HG02759 (cell line): ENCODE measurements around the gene RPL19.

Experiments
- ATAC-seq: cut with Tn5 transposase; IDR thresholded peaks from one replicate; pipeline ENCODE4 v1.9.1; 2021; ENCODE audit warnings: mild to moderate bottlenecking, moderate library complexity; ENCODE audit not compliant: unreplicated experiment

The RPL19 gene

DNA sequence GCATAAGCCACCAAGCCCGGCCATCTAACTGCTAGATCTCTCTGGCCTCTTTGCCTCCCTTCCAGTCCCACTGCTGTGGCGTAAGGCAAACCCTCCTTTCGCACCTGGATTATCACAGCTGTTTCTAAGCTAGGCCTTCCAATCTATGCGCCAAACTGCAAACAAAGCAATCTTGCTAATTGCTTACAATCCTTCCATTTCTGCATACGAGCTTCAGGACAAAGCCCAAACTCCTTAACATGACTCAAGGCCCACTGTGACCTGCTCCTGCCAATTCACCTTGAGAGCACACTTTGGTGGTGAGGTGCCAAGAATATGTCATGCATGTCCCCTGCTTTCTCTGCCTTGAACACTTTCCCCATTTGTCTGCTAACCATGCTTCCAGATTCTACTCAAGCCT, 28.1 kb upstream of the RPL19 start:
- no peak for ATAC-seq

DNA sequence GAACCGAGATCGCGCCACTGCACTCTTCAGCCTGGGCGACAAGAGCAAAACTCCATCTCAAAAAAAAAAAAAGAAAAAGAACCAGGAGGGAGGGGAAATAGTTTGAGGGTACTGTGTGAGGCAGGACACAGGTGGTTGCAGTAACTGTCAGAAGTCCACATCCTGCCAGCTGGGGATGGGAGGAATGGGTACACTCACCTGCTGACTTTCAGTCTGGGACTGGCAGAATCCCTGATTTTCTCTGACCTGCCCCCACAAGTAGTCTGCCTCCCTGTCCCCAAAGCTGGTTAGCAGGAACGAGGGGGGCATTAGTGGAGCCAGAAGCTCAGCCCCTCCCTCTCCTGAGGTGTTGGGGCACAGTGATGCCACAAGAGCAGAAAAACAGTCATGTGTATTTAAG, 27.0 kb upstream of the RPL19 start:
- ATAC-seq: no peak

DNA sequence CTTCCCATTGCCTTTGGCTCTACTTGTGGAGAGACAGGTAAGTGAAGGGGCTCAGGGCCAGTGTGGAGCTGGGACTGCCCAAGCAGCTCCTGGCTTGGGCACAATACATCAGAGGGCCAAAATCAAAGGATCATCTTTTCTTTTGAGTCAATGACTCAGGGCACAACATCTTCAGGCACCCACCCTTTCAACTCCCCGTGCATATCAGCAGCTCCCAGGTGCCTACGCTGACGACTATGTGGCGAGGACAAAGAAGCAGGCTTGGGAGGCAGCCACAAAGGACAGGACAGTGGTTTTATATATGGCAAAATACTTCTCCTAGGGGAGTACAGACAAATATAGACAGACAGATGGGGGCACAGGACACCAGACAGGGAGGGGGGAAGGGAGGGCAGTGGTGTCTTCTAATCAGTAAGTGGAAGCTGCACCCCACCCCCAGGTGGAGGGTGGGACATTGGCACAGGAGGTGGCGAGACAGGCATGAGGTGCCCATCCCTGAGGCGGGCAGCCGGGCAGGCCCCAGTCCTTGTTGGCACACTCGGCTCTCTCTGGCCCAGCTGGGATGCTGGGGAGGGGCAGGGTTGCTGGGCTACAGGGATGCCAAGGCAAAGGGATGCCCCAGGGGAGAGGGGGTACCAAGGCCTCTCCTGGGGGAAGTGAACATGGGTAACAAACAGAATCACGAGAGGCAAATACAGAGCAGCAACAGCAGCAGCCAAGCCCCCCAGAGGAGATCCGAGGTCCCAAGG, 26.4 kb upstream of the RPL19 start:
- ATAC-seq: no peak

DNA sequence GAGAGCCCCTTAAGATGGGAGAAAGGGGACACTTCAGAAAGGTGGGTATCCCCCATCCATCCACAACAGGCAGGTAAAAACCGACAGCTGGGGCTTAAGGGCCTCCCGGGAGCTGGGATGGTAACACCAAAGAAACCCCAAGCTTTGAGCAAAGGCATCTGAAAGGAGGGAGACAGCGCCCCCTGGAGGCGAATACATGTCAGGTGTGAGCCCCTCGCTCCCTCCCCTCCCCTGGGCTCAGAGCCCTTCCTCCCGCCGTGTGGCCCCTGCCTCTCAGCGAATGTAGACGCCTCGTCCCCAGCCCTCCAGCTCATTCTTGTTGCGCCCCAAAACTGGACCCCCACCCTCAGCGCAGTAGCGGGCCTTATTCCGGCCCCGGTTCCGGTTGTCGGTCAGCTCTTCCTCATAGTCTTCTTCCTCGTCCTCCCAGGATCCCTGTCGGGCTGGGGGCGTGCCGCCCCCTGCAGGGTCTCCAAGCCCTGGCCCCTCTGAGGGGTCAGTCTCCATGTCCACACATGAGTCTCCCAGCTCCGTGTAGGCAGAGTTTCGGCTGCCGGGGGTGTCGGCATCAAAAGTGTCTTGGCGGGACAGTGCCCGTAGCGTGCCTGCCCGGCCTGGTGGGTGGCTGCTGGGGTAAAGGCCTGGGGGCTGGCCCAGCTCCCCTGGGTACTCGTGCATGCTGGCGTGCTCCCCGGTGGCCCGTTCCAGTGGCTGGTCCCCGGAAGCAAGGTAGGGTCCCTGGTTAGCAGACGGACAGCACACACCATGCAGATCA, 25.0 kb upstream of the RPL19 start:
- no peak for ATAC-seq

DNA sequence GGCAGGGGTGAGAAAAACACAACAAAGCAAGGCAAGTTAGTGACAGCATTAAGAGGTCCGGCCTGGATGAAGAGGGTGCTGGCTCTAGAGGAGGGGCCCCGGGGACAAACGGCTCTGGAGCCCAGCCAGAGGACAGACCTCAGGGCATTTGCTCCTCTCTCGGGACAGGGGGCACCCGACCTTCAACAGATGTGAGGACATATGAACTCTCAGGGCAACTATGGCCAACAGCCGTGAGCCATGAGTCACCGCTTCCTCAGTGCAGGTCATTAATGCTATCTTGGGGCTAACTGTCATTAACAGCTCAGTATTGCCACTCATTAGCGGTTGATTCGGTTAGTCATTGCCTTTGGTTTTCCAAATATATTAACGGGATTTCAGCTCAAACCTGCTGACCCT, 24.4 kb upstream of the RPL19 start:
- no peak for ATAC-seq

DNA sequence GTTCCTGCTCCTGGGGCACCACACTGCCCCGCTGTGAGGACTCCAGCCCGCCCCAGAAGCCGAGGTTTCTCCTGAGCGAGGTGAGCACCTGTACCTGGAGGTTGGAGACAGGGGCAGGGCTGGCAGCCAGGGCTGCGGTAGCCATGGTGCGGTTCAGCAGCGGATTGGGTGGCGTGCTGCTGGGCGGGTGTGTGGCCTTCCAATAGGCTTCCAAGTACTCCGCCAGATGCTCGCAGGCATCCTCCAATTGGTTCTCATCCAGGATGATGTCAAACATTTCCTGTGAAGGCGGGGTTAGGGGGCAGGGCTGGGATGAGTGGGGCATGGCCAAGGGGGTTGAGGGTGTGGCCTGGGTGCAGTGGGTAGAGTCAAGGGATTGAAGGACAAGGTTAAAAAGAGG, 22.8 kb upstream of the RPL19 start:
- no peak for ATAC-seq

DNA sequence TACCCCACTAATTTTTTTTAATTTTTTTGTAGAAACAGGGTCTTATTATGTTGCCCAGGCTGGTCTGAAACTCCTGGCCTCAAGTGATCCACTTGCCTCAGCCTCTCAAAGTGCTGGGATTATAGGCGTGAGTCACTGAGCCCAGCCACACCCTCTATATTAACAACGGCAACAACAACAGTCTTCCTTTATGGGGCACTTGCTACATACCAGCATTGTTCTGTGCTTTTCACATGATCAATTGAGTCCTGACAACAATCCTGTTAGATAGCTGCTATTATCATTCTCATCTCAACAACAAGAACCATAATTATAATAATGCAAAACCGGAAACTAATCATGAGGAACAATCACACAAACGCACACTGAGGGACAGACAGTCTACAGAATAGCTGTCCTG, 21.5 kb upstream of the RPL19 start:
- no peak for ATAC-seq

DNA sequence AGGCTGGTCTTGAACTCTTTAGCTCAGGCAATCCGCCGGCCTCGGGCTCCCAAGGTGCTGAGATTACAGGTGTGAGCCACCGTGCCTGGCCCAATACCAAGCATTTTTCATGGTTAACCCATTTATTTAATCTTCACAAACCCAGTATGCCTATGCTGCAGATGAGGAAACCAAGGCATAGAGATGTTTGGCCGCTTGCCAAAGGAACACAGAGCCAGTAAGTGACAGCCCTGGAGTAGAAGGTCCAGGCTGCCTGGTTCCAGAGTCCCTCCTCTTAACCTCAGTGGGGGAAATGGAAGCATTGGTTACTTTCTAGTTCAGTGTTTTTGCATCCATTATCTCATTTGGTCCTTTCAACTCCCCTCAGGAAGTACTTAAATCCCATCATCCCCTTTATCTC, 18.8 kb upstream of the RPL19 start:
- no peak for ATAC-seq

DNA sequence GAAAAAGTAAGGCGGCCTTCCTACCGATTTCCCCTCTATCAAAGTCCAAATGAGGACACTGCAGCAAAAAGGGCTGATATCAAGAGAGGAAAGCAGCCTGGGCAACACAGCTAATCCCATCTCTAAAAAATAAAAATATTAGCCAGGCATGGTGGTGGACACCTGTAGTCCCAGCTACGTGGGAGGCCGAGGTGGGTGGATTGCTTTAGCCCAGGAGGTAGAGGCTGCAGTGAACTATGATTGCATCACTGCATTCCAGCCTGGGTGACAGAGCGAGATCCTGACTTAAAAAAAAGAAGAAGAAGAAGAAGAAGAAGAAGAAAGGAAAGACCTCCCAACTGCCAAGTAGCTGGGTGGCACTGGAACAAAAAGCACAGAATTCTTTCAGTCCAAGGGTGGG, 17.0 kb upstream of the RPL19 start:
- ATAC-seq: no peak

DNA sequence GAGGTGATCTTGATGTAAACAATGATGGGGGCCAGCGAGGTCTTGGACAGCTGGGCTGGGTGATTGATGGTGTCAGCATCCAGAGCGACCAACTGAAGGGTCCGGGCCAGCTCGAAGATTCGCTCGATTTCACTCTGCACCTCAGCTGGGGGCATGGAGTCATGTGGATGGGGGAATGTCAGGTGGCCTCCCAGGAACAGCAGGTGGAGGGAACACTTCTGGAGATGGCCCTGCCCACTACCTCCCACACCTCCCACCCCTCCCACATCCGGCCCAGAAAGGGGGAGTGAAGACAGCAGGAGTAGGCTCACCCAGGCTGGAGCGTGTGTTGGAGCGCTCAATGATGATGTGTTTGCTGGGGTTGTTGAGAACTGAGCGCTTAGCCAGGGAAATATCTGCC, 16.4 kb upstream of the RPL19 start:
- ATAC-seq: no peak

DNA sequence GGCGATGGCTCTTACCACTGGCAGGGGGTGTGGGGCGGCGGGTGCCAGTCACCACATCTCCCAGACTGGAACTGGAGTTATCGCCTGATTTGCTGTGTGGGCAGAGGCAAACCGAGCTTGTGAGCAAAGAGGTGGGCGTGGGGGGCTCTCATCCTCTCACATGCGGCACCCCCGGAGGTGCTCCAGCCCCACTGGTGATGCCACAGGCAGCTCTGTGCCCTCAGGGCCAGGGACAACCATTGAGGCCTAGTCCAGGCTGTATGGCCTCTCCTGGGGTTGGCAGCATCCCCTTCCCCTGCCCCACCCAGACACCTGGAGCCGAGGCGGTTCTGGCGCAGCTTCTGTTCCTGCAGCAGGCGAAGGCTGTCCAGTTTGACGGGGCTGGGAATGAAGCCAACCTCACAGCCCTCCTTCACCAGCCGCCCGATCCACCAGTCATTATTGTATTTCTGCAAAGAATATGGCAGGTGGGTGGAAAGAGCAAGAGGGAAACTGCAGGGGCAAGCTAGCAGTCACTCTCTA, 13.5 kb upstream of the RPL19 start:
- ATAC-seq: no peak

DNA sequence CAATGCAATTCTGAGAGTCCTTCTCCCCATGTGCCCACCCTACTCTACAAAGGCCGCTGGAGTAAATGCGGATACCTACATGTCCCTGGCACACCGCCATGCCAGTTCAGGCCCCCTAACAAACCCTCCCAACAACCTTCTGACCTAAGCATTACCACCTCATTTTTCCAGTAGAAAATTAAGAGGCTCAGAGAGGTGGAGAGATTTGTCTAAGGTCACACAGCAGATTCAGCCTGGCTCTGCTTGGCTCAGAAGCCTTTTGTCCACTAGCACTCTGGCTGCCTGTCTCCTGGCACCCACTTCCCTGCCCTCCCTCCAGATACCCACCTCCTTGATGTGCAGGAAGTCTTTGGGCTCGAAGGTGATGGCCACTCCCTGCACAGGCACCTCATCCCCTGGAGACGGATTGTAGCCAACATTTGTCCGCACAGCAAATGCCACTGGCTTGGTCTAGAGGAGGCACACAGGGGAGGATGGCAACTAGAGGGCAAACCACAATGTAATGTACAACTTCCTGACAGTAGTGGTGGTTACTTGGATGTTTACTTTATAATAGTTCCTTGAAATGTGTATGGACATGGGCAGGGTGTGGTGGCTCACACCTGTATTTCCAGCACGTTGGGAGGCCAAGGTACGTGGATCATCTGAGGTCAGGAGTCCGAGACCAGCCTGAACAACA, 12.8 kb upstream of the RPL19 start:
- no peak for ATAC-seq

DNA sequence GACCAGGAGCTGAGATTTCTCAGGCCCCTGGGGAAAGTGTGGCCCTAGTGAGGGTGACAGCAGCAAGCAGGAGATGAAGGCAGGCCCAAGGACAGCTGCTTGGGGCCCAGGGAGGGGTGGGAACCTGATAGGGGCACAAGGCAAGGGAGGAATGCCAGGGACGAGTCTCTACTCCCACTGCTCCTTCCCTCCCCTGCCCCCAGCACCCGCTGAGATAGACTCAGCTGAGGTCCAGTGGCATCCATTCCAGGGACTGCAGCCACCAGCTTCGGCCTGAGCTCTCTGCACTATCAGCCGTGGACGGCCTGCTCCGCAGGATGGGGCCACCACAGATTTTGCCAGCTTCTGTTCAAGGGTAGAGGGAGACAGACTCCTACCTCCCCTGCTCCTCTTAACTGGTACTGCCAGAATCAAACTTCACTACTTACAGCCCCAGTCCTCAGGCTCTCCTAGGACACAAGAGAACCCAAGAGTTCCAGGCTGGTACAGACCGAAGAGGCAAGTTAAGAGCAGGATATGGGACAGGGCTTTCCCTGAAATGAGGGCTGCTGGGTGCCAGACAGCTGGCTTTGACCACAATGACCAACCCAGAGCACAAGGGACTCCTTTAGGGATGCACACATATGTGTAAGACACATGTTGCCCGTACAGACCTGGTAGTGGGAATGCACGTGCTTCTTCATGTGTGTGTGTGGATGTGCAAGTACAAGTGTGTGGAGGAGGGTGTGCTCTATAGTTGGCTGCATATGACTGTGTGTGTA, 8.2 kb upstream of the RPL19 start:
- no peak for ATAC-seq

DNA sequence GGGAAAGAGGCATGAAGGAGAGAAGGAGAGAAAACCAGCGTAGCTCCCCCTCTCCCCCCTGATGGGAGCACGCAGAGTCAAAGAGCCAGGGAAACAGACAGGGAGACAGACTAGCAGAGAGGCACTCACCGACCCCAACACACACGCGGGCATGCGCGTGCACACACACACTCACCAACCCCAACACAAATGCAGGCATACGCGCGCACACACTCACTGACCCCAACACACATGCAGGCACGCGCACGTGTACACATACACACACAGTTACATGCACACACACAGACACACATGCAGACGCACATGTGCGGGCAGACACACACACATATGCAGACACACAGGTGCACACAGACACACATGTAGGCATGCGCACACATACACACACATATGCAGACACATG, 7.2 kb upstream of the RPL19 start:
- no peak for ATAC-seq

DNA sequence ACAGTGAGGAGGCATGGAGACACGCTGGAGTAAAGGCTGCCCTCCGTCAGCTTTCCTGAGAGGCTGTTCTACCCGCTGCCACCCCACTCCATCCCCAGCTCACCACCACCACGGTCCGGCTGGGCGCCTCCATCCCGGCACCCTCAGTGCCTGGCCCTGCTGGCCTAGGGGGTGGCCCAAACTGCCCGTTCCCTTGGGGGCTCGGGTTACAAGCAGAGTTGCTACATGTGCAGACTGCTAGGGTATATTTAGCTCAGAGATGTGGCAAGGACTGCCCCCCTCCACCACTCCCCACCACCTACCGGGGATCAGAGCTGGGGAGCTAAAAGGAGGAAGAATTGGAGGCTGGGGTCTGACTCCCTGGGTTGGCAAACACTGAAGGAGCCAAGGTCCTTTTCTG, 6.7 kb upstream of the RPL19 start:
- no peak for ATAC-seq

DNA sequence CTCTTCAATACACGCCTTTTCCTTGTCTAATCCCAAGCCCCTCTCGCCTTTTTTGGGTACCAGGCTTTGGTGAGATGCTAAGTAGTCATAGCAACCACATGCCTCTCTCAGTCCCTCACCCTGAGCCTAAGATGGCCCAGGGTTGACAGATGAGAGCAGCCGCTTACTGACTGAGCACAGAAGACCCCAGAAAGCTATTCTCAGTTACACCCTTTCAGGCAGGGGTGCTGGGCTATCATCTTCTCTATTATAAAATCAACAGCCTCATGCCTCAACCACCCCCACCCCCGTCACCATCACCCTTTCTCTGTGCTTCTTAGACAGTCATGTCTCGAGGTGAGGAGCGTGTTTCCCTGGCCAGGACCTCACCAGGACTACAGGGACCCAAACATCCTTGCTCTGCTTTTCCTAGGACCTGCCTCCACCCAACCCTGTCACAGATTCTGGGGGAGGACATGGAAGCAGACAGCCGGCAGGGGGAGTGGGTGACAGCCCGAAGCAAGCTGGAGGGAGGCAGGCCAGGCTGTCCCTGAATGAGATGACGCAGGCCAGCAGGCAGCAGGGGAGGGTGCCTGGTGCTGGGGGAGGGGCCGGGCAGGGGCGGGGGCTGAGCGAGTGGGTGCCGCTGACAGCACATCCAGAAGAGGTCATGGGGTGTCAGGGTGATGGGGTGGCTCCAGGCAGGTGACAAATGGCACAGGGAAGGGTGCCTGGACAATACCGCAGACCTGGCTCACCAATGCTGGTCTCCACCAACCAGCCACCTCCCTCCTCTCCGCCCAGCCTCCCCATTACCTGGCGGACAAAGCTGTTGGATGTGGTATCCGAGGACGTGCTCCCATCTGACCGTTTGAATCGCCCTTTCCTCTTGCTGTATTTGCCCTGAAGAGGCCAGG, 5.7 kb upstream of the RPL19 start:
- no peak for ATAC-seq

DNA sequence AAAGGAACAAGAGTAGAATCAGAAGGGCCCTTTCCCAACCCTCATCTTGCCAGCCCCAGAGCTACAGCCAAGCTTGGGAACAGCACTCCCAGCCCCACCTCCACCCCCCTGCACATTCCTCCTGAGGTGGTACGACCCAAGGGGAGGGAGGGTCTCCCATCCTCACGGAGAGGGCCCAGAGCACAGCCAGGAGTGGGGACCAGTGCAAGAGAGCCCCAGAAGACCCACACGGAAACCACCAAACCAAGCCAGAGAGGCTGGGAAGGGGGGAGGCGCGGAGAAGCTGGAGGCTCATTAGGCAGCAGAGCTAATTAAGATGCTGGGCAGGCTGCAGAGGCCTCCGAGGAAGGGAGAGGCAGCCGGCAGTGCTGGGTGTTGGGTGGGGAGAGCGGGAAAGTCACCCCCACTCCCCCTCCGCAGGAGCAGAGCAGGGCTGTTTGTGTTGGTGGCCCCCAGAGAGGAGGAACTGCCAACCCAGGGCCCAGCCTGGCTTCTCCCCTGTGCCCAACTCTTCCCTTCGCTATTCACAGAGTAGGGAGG, 5.0 kb upstream of the RPL19 start:
- no peak for ATAC-seq

DNA sequence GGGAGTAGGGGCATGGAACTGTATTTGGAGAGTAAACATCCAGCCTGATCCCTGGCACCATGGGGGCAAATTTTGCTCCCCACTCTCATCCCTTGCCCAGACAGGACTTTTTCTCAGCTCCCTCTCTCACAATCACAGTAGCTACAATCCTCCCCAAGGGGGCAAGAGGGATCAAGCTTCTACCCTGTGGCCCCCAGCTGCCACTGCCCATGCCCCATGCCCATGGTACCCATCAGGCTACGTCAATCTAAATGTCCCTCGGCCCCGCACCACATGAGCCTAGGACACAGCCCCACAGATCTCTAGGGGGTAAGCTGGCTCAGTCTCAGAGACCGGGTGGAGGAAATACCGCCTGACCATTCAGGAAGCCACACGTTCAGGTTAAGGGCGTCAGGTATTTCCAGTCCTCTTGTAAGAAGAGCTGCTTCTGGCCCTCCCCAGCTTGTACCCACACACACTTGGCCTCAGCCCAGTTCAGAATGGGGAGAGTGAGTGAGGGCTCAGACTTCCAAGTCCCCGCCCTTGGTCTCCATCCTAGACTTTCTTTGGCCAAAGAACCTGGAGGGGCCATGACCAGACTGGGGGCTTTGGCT, 4.4 kb upstream of the RPL19 start:
- ATAC-seq: no peak

DNA sequence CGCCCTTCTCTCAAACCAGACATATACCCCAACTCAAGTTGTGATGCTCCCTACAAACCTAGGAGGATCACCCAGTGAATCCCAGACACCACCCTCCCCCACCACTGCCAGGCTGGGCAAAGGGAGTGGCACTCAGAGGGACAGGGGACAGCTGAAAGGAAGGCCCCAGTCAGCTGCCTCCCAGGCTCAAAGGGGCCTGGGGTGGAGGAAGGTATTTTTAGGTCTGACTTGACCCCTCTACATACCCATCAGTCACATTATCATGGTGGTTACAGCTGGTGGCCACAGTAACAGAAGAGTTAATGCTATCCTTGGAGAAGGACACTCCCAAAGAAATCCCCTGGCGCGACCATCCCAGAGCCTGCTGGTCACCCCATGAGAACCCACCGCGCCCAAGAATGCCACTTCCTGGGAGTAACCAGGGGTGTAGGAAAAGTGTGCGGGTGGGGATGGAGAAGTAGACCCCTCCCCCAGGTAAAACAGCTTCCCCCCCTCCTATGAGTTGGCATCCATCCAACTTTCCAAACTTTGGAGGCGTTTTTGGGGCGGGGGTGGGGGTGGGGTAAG, 3.8 kb upstream of the RPL19 start:
- ATAC-seq: no peak
